Endothelial cell of umbilical vein (primary cell): Measurements from ENCODE around the gene RERGL. TPM values are rescaled to one million over a fixed set of nuclear protein-coding genes. Genes with fewer than 3 reads are reported as not detected.

ENCODE experiments used
- BruUV-seq: library from RNA; stranded (reverse); fragments of 400-500 nt; replicated peaks from 2 replicates; lab custom pipeline; 2021; lab: Mats Ljungman, UMichigan
- CTCF ChIA-PET: fragments of 300-600, 350-600 bp; sonication (Branson Sonifier 250); formaldehyde crosslinking; loops from one replicate; lab custom pipeline; 2021; ENCODE audit warnings: antibody characterized with exemption, inconsistent platforms; lab: Charles Lee
- POLR2A ChIA-PET: fragments of 300-600, 350-600 bp; sonication (Branson Sonifier 250); formaldehyde crosslinking; loops from one replicate; lab custom pipeline; 2021; ENCODE audit warnings: antibody characterized with exemption, inconsistent platforms; lab: Charles Lee
- DNase-seq: peaks from one replicate; pipeline ENCODE4 v3.0.0-alpha.2; 2011; ENCODE audit warnings: low read depth, low spot score
- FAIRE-seq: peaks from 2 replicates; lab custom pipeline; 2011; peaks lifted over from hg19 to GRCh38; lab: Jason Lieb, UNC
- H2AFZ ChIP-seq: 2 replicates; pipeline ENCODE4 v1.6.0; 2012; ENCODE audit warnings: low read depth, low read length, control low read depth, inconsistent platforms
- H3K27ac ChIP-seq: 2 replicates; pipeline ENCODE4 v1.5.1; 2011; ENCODE audit warnings: low read depth, mild to moderate bottlenecking, control low read depth, low read length, moderate library complexity; ENCODE audit not compliant: insufficient read depth
- H3K27me3 ChIP-seq, 2 experiments: 2 replicates each; pipeline versions ENCODE4 v1.6.0 to v1.6.1; 2011; ENCODE audit warnings: low read length in 2 of 2, mixed read lengths in 1 of 2; ENCODE audit not compliant: control insufficient read depth in 2 of 2, insufficient read depth in 2 of 2
- H3K36me3 ChIP-seq, 2 experiments: 2 replicates in 1 of 2; 3 replicates in 1 of 2; pipeline ENCODE4 v1.5.1; 2011; ENCODE audit warnings: low read length in 2 of 2, mild to moderate bottlenecking in 1 of 2, moderate library complexity in 1 of 2; ENCODE audit not compliant: control insufficient read depth in 2 of 2, insufficient read depth in 2 of 2; ENCODE audit errors: extremely low read depth in 1 of 2
- H3K4me1 ChIP-seq: 3 replicates; pipeline ENCODE4 v1.5.1; 2011; ENCODE audit warnings: mild to moderate bottlenecking, low read length; ENCODE audit not compliant: control insufficient read depth, insufficient read depth; ENCODE audit errors: extremely low read depth
- H3K4me2 ChIP-seq: 2 replicates; pipeline ENCODE4 v1.6.1; 2011; ENCODE audit warnings: low read length, control low read depth, mixed read lengths; ENCODE audit not compliant: insufficient read depth
- H3K4me3 ChIP-seq, 3 experiments: fragments of 200-600 bp in 1 of 3; sonication (generic), shearing (Covaris generic) in 1 of 3; replicated peaks in 1 of 3; 2 replicates each; pipeline ENCODE4 v1.5.1; 2011 to 2016; ENCODE audit warnings: control low read depth in 3 of 3, low read length in 3 of 3, mild to moderate bottlenecking in 2 of 3, inconsistent platforms in 1 of 3, low read depth in 1 of 3, moderate library complexity in 1 of 3; ENCODE audit not compliant: insufficient read depth in 1 of 3
- H3K79me2 ChIP-seq: 2 replicates; pipeline ENCODE4 v1.6.0; 2012; ENCODE audit warnings: low read length, inconsistent platforms; ENCODE audit not compliant: control insufficient read depth, insufficient read depth
- H3K9ac ChIP-seq: replicated peaks from 2 replicates; pipeline ENCODE3; 2011; ENCODE audit warnings: low read length, control low read depth; ENCODE audit not compliant: insufficient read depth; ENCODE audit errors: extremely low read depth
- H3K9me1 ChIP-seq: replicated peaks from 3 replicates; pipeline ENCODE4 v1.6.0; 2011; ENCODE audit warnings: mild to moderate bottlenecking, low read length; ENCODE audit not compliant: control insufficient read depth, insufficient read depth; ENCODE audit errors: extremely low read depth
- H3K9me3 ChIP-seq: replicated peaks from 2 replicates; pipeline ENCODE4 v1.5.1; 2012; ENCODE audit warnings: low read length, inconsistent platforms; ENCODE audit not compliant: control insufficient read depth, insufficient read depth
- H4K20me1 ChIP-seq: replicated peaks from 2 replicates; pipeline ENCODE3; 2011; ENCODE audit warnings: mild to moderate bottlenecking, low read length; ENCODE audit not compliant: control insufficient read depth, insufficient read depth; ENCODE audit errors: extremely low read depth
- CTCF ChIP-seq, 2 donors: IDR thresholded peaks; 1 replicate in 1 of 2; 2 replicates in 1 of 2; pipeline ENCODE4 v1.5.1; 2011; ENCODE audit warnings: low read length in 2 of 2, mild to moderate bottlenecking in 2 of 2, moderate library complexity in 2 of 2, control low read depth in 1 of 2, inconsistent platforms in 1 of 2, low read depth in 1 of 2; ENCODE audit not compliant: insufficient read depth in 1 of 2; ENCODE audit errors: extremely low read depth in 1 of 2
- EZH2 ChIP-seq: IDR thresholded peaks from 2 replicates; pipeline ENCODE4 v1.6.1; 2012; ENCODE audit warnings: borderline replicate concordance, low read depth, mild to moderate bottlenecking, moderate library complexity, low read length, inconsistent platforms; ENCODE audit not compliant: severe bottlenecking
- FOS ChIP-seq: IDR thresholded peaks from 2 replicates; pipeline ENCODE4 v1.6.1; 2011; ENCODE audit warnings: mild to moderate bottlenecking, low read length, moderate library complexity, borderline replicate concordance; ENCODE audit not compliant: insufficient read depth
- GATA2 ChIP-seq: IDR thresholded peaks from 2 replicates; pipeline ENCODE4 v1.7.0; 2011; ENCODE audit warnings: low read depth, mild to moderate bottlenecking, moderate library complexity, mixed read lengths, low read length; ENCODE audit not compliant: insufficient read length, insufficient read depth
- JUN ChIP-seq: IDR thresholded peaks from 2 replicates; pipeline ENCODE4 v1.6.1; 2011; ENCODE audit warnings: borderline replicate concordance, low read depth; ENCODE audit not compliant: insufficient read length, insufficient read depth
- MAX ChIP-seq: IDR thresholded peaks from 2 replicates; pipeline ENCODE4 v1.6.1; 2011; ENCODE audit not compliant: insufficient read depth, insufficient read length
- MYC ChIP-seq: IDR thresholded peaks from one replicate; pipeline ENCODE4 v1.6.1; 2011; ENCODE audit warnings: mild to moderate bottlenecking, low read depth, low read length
- POLR2A ChIP-seq: IDR thresholded peaks from 2 replicates; pipeline ENCODE4 v1.6.1; 2012; ENCODE audit warnings: low read depth, mild to moderate bottlenecking, control low read depth, low read length
- POLR2AphosphoS5 ChIP-seq: IDR thresholded peaks from 2 replicates; pipeline ENCODE4 v1.6.1; 2012; ENCODE audit warnings: low read depth, mild to moderate bottlenecking, control low read depth, low read length, moderate library complexity; ENCODE audit not compliant: insufficient read depth
- dilution Hi-C: fragments of 300-500 bp; cut with MboI; formaldehyde crosslinking; loops from one replicate; pipeline ENCODE4 v1.15.0; 2019; ENCODE audit warnings: low sequenced_read_pairs; ENCODE audit not compliant: extremely low pct_ligation_motif_present
- intact Hi-C: fragments of 100-400 bp; cut with micrococcal nuclease; formaldehyde crosslinking; loops from one replicate; pipeline ENCODE4 v1.10.0; 2022
- polyA plus RNA-seq, 4 experiments: library from polyadenylated mRNA; depleted of rRNA in 3 of 4; stranded (reverse) in 3 of 4; unstranded in 1 of 4; fragments of >200 nt; gene quantifications; 2 replicates each; pipeline versions ENCODE4 v1.2.1 to v1.2.3, GENCODE V29; 2011 to 2012; ENCODE audit warnings: missing spikeins in 1 of 4
- total RNA-seq: library from RNA; stranded (reverse); gene quantifications from 2 replicates; pipeline ENCODE4 v1.2.3, GENCODE V29; 2021

RERGL gene
- total and polyA plus RNA-seq, 2 donors (not counting 3 experiments of a cell fraction or from before 2014, with no cell fraction given) = not detected

- no TSS peak for BruUV-seq
- H3K9me1 ChIP-seq = no peaks in the 10 kb centered on the region
Observed at GRCh38 chr12:18130851-18131250, 40.9 kb upstream of the RERGL start.

More at GRCh38 chr12:18130851-18131250, 40.9 kb upstream of the RERGL start:
- dilution Hi-C loops = no loop called here
- FAIRE-seq = no peak
- no peaks in the 10 kb centered on the region for H3K79me2 ChIP-seq
- H3K4me3 ChIP-seq = no peak overlapping the region
- H3K27me3 ChIP-seq = no peaks in the 10 kb centered on the region
- no peak overlapping the region for H3K27ac ChIP-seq
- no peaks in the 10 kb centered on the region for H4K20me1 ChIP-seq
- no peak for TF ChIP-seq MAX
- no peak for TF ChIP-seq POLR2AphosphoS5
- TF ChIP-seq JUN = no peak
- TF ChIP-seq FOS = no peak
- TF ChIP-seq MYC = no peak
- no peak for TF ChIP-seq EZH2
- TF ChIP-seq GATA2 = no peak
- TF ChIP-seq CTCF (IDR thresholded peaks at IDR 0.05; ENCODE audit: extremely low read depth in 1 of 2, insufficient read depth in 1 of 2, low read depth in 1 of 2, low read length in 2 of 2) = no peak
- TF ChIP-seq POLR2A = no peak
- H3K36me3 ChIP-seq = no peaks in the 10 kb centered on the region
- no peaks in the 10 kb centered on the region for H3K9me3 ChIP-seq
- H3K4me2 ChIP-seq = no peak overlapping the region
- DNase-seq = no peak
- H2AFZ ChIP-seq = no peak overlapping the region
- H3K4me1 ChIP-seq = no peaks in the 10 kb centered on the region
- intact Hi-C loops = no loop called here
- POLR2A ChIA-PET = no interaction called here
- no peak overlapping the region for H3K9ac ChIP-seq
- CTCF ChIA-PET = interaction anchor here (1.5 kb wide), 1 partner anchor 11 kb away, joined by 3 read pairs; no protein-coding TSS in a partner anchor
